IPS-15b (cell line): Measurements from ENCODE around the gene SIM2.

ENCODE experiments used
- H3K27me3 ChIP-seq: one replicate; pipeline ENCODE4 v1.6.1; 2013; ENCODE audit warnings: low read length; ENCODE audit not compliant: control insufficient read depth, insufficient read depth
- H3K36me3 ChIP-seq: one replicate; pipeline ENCODE4 v1.6.1; 2013; ENCODE audit warnings: low read length; ENCODE audit not compliant: control insufficient read depth, insufficient read depth
- H3K4me1 ChIP-seq: one replicate; pipeline ENCODE4 v1.6.1; 2013; ENCODE audit warnings: mild to moderate bottlenecking, low read length; ENCODE audit not compliant: control insufficient read depth, insufficient read depth
- H3K4me3 ChIP-seq: one replicate; pipeline ENCODE4 v1.5.1; 2013; ENCODE audit warnings: low read depth, low read length
- H3K9ac ChIP-seq: one replicate; pipeline ENCODE4 v1.6.1; 2013; ENCODE audit warnings: low read depth, mild to moderate bottlenecking, low read length
- H3K9me3 ChIP-seq: one replicate; pipeline ENCODE4 v1.6.1; 2013; ENCODE audit warnings: mild to moderate bottlenecking, low read length; ENCODE audit not compliant: control insufficient read depth, insufficient read depth

The SIM2 gene

DNA sequence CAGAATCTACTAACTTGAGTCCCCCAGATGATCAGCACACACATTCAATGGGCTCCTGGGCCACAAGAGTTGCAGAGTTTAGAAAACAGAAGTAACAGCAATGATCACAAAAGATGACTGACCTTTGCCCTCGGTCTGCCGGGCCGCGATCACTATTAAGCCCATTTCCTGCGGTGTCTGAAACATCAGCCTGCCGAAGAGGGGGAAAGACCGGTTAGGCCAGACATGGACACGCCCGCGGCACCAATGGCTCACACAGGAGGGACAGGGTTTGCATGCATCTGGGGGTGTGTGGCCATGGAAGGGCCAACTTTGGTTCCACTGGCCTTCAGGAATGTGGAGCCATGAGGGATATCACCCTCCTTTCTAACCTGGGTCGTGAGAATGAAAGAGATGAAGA, 68.2 kb downstream of the SIM2 start:
- Histone ChIP-seq H3K9ac (no peak overlapping the region), H3K4me3 (no peak overlapping the region), H3K4me1 (no peaks in the 10 kb centered on the region), H3K9me3 (no peaks in the 10 kb centered on the region), H3K36me3 (no peaks in the 10 kb centered on the region), H3K27me3 (no peaks in the 10 kb centered on the region)

GRCh38 chr21:36768496-36768895, 69.6 kb downstream of the SIM2 start:
- no peaks in the 10 kb centered on the region for H3K4me1 ChIP-seq
- no peaks in the 10 kb centered on the region for H3K27me3 ChIP-seq
- H3K9ac ChIP-seq: no peak overlapping the region
- H3K4me3 ChIP-seq: no peak overlapping the region
- H3K9me3 ChIP-seq: no peaks in the 10 kb centered on the region
- no peaks in the 10 kb centered on the region for H3K36me3 ChIP-seq

GRCh38 chr21:36769051-36769839, 70.3 kb downstream of the SIM2 start:
- H3K4me3 ChIP-seq: no peak overlapping the region
- H3K9ac ChIP-seq: no peak overlapping the region
- H3K4me1 ChIP-seq: no peaks in the 10 kb centered on the region
- H3K36me3 ChIP-seq: no peaks in the 10 kb centered on the region
- H3K27me3 ChIP-seq: no peaks in the 10 kb centered on the region
- H3K9me3 ChIP-seq: no peaks in the 10 kb centered on the region

DNA sequence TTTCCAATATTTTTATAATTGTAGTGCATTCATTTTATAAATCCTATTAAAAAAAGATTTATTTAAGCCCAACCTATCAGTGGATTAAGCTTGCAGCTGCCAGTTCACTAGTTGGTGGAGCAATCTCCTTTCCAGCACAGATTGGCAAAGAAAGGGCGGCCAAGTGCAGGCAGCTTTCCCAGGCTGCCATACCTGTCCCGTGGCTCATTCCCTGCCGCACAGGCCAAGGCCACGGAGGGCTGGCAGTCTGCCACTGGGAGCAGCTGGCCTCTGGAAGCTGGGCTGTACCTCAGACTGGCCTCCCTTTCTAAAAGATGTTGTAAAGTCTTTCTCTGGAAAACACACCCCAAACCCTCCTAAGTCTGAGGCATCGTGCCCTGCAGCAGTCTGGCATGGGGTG, 74.2 kb downstream of the SIM2 start:
- H3K9ac ChIP-seq: no peak overlapping the region

DNA sequence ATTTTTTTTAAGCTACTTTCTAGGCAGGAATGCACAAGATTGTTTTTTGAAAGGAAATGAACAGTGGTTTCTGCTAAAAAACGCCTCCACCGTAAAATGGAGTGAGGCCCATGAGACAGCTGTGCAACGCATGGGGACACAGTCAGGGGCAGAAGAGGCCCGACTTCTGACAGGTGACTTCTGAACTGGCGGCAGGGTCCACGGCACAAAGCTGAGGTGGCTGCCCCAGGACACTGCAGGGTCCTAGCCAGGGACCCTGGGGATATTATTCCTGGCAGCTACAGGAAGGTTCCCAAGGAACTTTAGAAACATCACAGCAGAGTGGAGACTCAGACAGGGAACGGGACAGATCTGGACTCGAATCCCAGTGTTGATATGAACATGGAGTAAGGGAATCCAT, 75.1 kb downstream of the SIM2 start:
- H3K4me1 ChIP-seq: no peaks in the 10 kb centered on the region
- no peaks in the 10 kb centered on the region for H3K9me3 ChIP-seq
- no peaks in the 10 kb centered on the region for H3K27me3 ChIP-seq
- H3K9ac ChIP-seq: no peak overlapping the region
- no peak overlapping the region for H3K4me3 ChIP-seq
- H3K36me3 ChIP-seq: no peaks in the 10 kb centered on the region

More for the DNA sequence above, 74.2 kb downstream of the SIM2 start:
- Histone ChIP-seq H3K36me3 (no peaks in the 10 kb centered on the region), H3K4me1 (no peaks in the 10 kb centered on the region), H3K9me3 (no peaks in the 10 kb centered on the region), H3K27me3 (no peaks in the 10 kb centered on the region), H3K4me3 (no peak overlapping the region)

- Histone ChIP-seq H3K36me3 (no peaks in the 10 kb centered on the region), H3K9ac (no peak overlapping the region), H3K4me3 (no peak overlapping the region)
Observed at GRCh38 chr21:36776981-36777617, 78.2 kb downstream of the SIM2 start.

DNA sequence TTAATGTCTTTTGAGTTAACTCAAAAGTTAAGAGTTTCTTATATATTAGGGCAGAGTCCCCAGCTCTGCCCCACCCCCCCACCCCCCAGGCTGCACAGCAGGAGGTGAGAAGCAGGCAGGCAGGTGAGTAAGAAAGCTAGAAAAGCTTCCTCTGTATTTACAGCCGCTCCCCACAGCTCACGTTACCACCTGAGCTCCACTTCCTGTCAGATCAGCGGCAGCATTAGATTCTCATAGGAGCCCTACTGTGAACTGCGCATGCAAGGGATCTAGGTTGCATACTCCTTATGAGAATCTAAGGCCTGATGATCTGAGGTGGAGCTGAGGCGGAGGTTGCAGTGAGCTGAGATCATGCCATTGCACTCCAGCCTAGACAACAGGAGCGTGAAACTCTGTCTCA, 81.9 kb downstream of the SIM2 start:
- no peaks in the 10 kb centered on the region for H3K27me3 ChIP-seq
- no peak overlapping the region for H3K9ac ChIP-seq
- no peaks in the 10 kb centered on the region for H3K4me1 ChIP-seq
- H3K9me3 ChIP-seq: peaks cover 4% of the 10 kb centered on the region
- no peaks in the 10 kb centered on the region for H3K36me3 ChIP-seq
- no peak overlapping the region for H3K4me3 ChIP-seq

More at GRCh38 chr21:36776981-36777617, 78.2 kb downstream of the SIM2 start:
- peaks cover 4% of the 10 kb centered on the region for H3K9me3 ChIP-seq
- H3K27me3 ChIP-seq: no peaks in the 10 kb centered on the region
- H3K4me1 ChIP-seq: no peaks in the 10 kb centered on the region

DNA sequence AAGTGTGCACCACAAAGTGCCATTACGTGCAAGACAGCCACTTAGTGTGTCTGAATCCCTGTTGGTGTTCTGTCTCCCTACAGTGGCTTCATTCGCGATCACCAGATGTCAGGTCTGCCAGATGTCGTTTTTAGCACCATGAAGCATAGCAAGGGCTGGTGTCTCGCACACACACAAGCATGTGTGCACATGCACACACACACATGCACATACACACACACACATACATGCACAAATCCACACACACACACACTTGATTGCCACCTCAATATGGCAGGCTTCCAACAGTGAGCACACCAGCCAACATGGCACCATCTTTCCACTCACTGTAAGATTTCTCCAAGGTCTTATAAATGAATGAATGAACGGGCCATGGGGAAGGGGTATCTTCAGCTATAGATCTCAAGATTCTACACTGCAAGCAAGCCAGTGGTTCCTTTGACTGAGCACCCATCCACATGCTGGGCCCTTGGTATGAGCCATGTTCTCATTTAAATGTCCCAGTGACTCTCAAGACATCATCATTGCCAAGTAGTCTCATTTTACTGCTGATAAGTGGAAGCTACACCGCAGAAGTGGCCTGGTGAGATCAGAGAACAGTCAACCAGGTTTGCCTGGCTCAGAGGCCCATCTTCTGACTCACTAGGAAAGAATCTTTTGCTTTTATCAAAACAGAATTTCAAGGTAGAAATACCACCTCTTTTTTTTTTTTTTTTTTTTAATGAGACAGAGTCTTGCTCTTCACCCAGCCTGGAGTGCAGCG, 84.9 kb downstream of the SIM2 start:
- Histone ChIP-seq H3K4me3 (no peak overlapping the region), H3K27me3 (no peaks in the 10 kb centered on the region), H3K9ac (no peak overlapping the region), H3K9me3 (peaks cover 4% of the 10 kb centered on the region), H3K36me3 (no peaks in the 10 kb centered on the region), H3K4me1 (no peaks in the 10 kb centered on the region)

- Histone ChIP-seq H3K36me3 (no peaks in the 10 kb centered on the region), H3K9ac (no peak overlapping the region), H3K4me3 (no peak overlapping the region), H3K4me1 (no peaks in the 10 kb centered on the region), H3K9me3 (no peaks in the 10 kb centered on the region), H3K27me3 (no peaks in the 10 kb centered on the region)
Observed at GRCh38 chr21:36784947-36785346, 86.0 kb downstream of the SIM2 start.

DNA sequence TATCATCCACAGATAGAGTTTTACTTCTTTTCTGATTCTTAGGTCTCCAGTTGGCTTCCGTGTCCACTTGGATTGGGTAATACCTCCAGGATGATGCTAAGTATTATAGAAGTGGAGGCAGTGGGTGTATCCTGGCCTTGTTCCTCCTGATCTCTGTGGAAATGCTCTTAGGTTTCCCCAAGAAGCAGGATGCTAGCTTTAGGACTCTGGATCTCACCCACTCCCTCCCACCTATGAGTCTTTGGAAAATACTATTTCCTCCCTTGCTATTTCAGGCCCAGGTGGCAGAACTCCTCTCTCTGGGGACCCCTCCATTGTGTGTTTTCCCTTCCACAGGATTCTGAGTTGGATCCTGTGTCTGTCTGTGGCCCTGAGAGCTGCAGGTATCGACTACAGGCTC, 86.7 kb downstream of the SIM2 start:
- Histone ChIP-seq H3K27me3 (no peaks in the 10 kb centered on the region), H3K4me3 (no peak overlapping the region), H3K4me1 (no peaks in the 10 kb centered on the region), H3K9me3 (no peaks in the 10 kb centered on the region), H3K36me3 (no peaks in the 10 kb centered on the region), H3K9ac (no peak overlapping the region)

GRCh38 chr21:36786186-36786585, 87.3 kb downstream of the SIM2 start:
- H3K9ac ChIP-seq: no peak overlapping the region
- no peak overlapping the region for H3K4me3 ChIP-seq
- no peaks in the 10 kb centered on the region for H3K9me3 ChIP-seq
- H3K27me3 ChIP-seq: no peaks in the 10 kb centered on the region
- no peaks in the 10 kb centered on the region for H3K36me3 ChIP-seq
- H3K4me1 ChIP-seq: no peaks in the 10 kb centered on the region
